ENCODE results near the gene STAG1.
"Not testable (repeated sequence)": the region's sequence is repeated elsewhere in the genome, so short reads cannot be mapped to it uniquely, and the experiment has no call there.

The STAG1 gene

DNA sequence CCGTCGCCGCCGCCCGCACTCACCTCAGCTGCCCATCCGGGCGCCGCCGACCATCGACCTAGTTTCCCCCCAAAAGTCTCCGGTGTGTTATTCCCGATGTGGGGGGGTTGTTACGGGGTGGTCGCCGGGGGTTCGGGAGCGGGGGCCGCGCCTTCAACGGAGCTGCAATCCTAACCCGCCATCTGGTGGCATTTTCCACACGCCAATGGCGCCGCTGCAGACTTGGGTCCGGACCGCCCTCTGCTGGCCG is at the start of gene STAG1:
Gene STAG1 (minus strand): TSS at position 207 of the 250 bp plus-strand sequence. CDS start 121,480 bp downstream, outside the sequence.
- DNase-seq: no peak

DNA sequence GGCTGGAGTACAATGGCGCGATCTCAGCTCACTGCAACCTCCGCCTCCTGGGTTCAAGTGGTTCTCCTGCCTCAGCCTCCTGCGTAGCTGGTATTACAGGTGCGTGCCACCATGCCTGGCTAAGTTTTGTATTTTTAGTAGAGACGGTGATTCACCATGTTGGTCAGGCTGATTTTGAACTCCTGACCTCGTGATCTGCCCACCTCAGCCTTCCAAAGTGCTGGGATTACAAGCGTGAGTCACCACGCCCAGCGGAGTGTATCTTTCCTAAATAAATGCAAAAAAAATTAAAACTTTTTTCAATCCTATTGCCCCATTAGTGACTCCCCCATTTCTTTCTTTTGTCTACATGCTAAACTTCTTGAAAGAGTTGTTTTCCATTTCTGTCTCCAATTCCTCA is 49.0 kb upstream of the STAG1 start:
- not testable (repeated sequence) for DNase-seq

DNA sequence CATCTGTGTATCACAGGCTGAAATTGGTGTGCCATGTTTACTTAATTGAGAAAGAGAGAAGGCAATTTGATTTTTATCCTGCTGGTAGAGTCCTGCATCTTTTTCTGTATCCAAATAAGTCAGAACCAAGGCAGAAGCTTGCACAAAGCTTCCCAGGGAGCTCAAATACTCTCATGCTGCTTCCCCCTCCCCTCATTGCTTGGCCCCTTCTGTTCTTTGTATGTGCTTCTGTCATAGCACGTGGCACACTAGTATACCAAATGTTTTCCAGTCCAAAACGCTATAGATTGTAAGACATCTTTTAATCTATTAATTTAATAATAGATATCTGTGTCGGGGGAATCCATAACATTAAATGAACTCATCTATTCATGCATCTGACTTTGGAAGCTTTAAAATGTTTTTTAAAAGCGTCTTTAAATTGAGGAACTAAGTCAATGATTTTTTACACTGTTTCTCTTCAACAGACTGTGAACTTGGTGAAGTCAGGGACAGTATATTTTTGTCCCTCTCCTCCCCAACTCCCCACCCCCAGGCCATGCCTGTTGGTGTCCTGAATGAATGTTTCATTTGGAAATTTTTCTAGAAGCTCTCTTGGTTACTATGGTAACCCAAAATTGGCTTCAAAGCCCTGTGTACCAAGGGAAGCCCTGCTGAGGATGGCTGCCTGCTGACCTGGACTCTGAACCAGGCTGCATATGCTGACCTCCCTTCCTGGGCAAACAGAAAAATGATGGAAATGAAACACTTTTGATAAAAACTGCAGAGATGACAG is 40.6 kb upstream of the STAG1 start:
- no peak for DNase-seq

DNA sequence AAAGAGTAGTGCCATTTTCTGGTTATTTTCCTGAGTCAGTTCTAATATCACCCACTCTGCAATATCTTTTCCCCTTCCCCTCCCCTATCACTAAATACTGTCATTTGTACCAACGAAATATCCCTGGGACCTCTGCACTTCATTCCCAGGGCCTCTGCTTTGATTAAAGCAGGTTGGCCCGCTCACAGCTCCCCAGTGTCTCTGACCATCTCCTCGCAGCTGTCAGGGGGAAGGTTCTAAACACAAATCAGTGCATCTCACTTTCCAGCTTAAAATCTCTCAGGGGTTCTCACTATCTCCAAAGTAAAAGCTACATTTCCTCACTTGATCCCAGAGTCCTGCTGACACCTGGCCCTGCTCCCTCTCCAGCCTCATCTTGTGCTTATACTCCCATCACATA is 38.6 kb upstream of the STAG1 start:
- no peak for DNase-seq

DNA sequence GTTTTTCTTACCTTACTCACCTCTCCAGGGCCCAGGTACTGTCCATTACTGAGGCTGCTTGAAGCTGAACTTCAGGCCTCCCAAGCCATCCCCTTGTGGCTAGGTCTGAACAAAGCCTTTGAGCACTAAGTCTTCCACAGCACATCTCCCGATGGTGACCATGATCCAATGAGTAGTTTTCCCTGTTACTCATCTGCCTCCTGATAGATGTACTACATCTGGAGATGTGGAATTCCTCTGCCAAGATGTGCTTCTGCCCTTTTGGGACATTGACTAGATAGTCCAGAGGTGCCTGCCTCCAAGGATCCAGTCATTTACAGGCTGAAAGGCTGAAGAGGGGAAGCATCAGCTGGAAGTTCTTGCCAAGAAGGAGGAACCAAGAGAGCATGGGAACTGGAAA is 37.8 kb upstream of the STAG1 start:
- DNase-seq: no peak

DNA sequence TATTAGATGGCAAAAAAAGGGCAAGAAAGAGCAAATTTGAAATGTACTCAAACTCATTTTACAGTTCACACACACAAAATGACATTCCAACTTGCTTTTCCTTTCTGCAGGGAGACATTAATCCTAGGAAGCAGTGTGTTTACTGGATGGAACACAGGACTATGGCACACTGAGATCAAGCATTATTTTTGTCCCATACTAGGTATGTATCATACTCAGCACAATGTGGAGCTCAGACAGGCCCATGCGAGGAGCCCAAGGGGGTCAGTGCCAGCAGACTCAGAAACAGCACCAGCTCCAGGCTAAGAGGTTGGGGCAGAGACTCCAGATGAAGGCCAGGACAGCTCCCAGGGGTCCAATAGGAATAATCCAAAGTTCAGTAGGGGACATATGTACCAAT is 36.0 kb upstream of the STAG1 start:
- no peak for DNase-seq

DNA sequence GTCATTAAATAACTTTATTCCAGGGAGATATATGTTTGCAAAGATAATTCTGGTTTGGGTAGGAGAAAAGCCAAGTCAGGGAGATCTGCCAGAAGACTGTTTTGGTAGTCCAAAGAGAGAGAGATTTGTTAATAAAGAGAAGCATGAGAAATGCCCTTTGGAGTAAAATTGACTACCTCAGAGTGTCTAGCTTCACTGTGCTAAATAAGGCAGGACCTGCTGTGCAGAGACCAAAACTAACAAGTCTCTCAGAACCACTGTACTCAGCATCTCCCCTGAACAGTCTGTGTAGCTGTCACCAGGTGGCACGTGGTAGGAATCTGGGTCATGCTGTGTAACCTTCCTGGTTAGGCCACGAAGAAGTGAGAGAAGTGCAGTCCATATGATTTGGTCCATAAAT is 35.2 kb upstream of the STAG1 start:
- peak in 1 of 2 experiments; percentile 38 for DNase-seq

DNA sequence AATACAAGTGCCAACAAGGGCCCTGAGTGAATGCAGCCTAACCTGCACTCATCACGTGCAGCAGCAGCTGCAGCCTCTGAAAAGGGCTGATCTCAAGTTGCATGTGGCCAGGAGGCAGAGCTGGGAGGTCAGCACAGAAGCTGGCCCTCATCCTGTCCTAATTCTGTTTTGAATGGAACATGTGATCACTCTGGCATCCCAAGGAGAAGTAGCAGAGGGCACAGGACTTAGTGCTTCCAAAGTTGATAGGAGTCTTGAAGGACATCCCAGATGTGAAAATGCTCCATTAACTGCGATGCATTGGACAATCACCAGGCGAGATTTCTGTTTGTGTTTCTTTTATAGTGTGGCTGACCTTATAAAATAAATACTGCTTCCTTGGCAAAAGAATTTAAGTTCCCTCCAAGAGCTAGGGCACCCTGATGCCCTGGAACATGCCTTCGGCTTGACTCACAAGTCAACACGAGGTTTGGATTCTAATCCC is 31.6 kb upstream of the STAG1 start:
- no peak for DNase-seq

DNA sequence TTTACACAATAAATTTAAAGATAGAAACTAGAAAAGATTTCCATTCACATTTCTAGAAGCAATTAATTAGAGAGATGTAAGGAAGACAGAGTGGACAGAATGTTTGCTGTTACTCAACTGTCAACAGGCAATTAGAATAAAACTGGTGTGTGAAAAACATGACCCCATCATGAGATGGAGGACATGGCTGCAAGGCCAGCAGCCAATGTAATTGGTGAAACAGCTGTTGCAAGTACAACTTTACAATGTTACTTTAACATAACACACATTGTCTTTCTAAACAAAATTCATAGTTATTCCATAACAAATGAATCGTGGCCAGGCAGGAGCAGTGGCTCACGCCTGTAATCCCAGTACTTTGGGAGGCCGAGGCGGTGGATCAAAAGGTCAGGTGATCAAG is 28.6 kb upstream of the STAG1 start:
- DNase-seq: no peak

DNA sequence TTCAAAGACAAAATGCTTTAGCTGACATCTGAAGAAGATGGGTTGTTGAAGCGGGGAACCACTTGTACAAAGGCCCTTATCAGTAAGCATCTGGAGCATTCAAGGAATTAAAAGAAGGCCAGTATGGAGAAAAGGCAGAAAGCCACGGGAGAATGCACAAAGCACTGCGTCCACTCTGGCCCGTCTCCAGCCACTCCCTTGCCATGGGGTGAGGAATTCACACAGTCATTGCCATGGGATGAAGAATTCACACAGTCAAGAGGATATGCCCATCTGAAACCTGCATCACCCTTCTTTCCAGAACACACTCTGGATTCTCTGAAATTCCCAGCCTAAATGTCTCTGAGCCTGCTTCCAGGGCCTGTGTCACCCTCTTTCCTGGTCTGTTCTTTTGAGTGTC is 26.7 kb upstream of the STAG1 start:
- DNase-seq: no peak

DNA sequence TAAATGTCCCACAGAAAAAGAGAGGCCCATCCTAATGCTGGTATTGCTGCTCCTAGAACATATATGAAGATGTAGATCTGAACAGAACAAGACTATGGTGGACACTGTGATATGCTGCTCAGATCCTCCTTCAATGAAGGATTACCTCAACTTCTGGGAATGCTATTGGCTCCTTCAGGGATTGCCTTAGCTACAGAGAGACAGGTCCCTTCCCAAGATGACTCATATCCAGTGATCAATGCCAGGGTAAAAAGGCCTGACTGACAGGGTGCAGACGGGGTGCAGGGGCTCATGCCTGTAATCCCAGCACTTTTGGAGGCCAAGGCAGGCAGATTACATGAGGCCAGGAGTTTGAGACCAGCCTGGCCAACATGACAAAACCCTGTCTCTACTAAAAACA is 20.5 kb upstream of the STAG1 start:
- DNase-seq: no peak

DNA sequence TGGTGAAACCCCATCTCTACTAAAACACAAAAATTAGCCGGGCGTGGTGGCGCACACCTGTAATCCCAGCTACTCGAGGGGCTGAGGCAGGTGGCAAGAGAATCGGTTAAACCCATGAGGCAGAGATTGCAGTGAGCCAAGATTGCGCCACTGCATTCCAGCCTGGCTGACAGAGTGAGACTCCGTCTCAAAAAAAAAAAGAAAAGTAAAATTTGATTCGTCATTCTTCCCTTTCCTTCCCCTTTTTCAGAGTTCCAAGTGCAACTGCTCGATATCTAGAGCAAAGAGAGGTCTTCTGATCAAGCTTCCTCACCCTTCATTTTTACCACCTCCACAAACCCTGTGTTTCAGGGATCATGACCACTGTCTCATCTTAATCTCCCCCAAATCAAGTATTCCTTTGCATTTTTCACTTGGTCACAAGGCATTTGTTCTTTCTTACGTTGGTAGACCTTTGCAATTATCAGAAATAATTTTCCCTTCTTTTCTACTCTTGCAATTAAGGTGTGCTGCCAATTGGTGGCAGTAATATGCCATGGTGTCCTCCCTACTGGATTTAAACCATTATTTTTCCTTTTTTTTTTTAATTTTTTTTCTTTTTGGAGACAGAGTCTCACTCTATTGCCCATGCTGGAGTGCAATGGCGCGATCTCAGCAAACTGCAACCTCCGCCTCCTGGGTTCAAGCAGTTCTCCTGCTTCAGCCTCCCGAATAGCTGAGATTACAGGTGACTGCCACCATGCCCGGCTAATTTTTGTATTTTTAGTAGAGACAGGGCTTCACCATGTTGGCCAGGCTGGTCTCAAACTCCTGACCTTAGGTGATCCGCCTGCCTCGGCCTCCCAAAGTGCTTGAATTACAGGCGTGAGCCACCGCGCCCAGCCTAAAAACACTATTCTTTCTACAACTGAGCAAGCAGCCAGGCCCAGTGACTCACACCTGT is 6.3 kb upstream of the STAG1 start:
- not testable (repeated sequence) for DNase-seq

DNA sequence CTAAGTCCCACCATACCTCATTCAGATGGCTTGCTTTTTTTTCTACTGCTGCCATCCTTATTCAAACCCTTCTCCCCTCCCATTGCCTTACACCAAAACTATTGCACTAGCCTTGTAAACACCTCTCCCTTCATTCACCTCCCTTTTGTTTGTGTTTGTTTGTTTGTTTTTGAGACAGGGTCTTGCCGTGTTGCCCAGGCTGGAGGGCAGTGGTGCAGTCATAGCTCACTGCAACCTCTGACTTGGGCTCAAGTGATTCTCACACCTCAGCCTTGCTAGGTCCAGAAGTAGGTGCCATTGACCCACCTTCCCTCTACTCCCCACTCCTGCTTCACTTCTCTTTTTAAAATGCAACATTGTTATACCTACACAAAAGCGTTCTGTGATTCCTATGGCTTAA is 3.0 kb upstream of the STAG1 start:
- DNase-seq: no peak

DNA sequence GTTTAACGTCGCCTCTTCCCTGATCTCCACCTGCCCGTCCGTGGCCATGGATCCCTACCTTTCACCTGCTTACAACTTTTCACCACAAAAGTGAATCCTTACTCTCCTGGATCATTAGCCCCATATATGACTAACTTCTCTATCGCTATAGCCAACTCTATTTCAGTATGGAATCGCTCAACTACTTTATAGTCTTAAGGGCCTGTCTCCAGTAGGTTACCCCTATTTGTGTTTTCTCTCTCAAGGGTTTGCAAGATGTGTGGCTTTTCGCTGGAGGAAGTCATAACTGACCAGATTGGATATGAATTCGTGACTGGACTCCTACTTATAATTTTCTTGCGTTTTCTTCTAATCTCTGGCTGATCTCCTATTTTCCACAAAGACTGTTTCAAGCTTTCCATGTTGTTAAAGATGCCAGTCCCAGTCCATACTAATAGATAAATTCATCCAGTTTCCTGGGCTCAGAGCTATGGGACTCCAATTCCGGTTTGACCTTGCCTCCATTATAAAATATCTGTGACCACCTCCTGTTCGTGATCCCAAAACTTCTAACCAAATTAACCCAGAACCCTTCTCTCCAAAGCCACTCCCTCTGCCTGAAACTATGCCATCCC is 1.3 kb upstream of the STAG1 start:
- no peak for DNase-seq

DNA sequence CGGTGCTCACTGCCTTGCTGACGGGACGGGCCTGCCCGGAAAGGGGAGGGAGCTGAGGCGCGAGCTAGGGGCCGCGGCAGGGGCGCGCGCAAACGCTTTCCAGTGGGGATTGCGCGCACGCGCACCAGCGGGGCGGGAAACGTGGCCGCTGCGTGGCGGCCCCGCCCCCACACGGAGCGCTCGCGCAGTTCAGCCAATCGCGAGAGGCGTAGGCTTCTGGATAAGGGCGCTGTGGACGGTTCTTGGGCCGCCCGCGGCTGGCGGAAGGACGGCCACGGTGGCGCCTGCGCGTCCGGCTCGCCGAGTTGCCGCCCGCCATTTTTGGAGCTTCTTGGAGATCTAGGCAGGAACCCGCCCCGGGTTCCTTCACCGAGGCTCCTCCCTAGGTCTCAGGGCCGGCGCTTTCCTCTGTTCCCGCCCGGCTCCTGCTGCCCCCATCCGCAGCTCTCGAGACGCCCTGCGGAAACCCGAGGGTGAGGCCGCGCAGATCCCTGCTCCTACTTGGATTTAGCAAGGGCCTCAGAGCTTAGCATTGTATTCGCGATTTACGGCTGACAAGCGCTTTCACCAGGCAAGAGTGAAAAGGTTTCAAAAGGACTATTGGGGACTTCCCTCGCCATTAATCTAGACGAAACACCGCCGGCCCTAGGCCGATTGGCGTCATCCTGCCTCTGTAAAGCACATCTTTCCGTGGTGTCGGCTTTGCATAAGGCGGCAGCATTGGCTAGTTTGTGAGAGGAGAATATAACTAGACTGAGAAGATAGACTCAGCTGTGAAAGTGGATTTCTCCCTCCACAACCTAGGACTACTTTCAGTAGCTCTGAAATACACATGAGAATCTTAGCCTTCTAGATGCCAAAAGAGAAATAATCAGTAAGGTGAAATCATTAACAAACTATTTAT is 496 bp upstream of the STAG1 start:
- peak; percentile 99 to 100 for DNase-seq

DNA sequence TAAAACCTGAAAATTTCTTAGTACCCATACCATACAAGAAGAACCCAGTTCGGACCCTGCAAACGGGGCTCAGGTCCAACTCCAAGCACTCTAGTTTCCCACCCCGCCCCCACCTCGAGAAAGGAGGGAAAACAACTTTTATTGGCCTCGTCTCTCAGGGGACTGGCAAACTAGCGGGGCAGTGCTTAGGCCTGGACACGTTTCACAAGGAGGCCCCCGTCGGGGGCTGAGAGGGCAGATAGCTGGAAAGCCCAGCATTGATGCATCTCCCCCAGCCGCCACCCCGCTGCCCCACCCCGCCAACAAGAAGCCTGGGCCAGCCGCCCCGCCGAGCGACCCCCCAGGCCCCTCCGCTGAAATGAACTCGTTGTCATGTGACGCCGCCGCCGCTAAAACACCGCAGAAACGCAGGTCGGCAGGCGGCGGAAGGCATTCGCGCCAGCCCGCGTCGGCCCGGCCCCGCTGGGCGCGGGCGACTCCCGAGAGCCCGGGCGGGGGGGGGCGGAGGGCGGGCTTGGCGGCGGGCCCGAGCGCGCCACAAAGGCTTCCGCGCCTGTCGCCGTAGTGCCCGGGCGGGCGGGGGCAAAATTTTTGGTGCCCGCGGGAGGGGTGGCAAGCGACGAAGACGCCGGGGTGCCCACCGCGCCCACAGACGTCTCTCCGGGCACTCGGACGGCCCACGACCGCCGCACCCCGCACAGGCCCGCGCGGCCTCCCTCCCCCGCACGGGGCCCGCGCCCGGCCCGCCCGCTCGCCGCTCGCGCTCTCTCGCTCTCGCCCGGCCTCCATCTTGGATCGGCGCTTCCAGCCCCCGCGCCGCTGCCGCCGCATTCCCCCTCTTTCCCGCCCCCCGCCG is 634 bp downstream of the STAG1 start:
- DNase-seq: peak; percentile 94 to 95

DNA sequence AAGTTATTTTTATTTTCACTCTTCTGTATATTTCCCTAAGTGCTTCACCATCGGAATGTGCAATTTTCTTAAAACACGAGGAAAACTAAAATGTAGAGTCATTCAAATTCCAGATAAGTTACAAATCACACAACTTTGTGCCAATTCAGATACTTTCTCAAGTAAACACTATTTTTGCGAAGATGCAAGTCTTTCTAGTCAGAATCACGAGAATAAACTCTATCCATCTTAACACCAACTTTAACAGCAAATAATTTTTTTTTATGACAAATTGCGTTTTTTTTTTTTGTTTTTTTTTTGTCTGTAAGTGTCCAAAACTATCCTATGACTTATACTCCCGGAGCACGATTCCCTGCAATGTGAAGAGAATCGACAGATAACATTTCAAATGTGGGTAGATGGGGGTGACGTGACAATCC is 1.3 kb downstream of the STAG1 start:
- no peak for DNase-seq

DNA sequence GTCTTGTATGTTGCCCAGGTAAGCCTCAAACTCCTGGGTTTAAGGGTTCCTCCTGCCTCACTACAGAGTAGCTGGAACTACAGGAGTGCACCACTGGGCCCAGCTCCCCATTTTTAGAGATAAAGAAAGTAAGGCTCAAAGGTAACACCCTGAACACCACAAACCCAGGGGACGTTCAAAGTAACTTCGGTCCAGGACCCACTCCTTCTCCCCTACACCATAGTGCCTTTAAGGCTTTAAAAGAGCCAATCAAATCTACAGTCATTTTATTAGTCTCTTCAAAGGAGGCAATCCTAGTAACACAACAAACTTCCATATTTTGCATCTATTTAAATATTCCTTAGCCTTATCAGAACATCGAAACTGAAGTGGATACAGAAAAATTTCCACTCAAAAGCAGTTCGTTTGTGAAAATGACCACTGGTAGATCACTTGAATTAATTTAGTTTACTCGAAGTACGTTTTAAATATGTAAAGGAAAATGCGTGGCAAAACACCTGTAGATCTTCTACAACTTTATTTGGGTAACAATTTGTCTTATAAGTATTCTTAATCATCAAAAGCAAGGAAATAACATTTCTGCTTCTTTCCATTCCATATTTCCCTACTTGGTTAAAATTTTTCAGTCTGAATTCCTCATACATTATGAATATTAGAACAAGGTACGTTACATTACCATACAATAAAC is 1.8 kb downstream of the STAG1 start:
- DNase-seq: peak in 1 of 2 experiments; percentile 48

DNA sequence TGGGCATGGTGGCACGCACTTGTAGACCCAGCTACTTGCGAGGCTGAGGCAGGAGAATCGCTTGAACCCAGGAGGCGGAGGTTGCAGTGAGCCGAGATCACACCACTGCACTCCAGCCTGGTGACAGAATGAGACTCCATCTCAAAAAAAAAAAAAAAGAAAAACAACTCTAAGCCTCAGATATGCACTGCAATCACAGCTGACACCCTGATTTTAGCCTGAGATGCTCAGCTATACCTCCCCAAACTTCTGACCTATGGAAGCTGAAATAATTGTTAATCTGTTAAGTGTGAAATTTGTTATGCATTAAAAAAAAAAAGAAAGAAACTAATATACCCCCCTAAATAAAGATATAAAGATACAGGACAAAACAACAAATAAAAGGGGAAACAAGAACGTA is 2.6 kb downstream of the STAG1 start:
- not testable (repeated sequence) for DNase-seq

DNA sequence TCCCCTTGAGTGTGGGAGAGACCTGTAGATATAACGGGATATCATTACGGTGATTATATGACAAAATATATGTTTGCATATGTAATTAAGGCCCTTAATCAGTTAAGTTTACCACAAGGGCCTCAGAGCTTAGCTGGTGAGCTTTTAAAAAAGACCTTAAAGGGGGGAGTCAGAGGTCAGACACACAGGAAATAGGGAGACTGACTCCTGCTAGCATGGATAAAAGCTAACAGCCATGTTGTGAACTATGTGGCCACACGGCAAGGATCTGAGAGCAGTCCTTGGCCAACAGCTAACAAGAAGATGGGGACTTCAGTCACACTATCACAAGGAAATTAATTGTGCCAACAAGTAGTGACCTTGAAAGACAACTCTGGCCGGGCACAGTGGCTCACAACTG is 3.1 kb downstream of the STAG1 start:
- DNase-seq: peak in 1 of 2 experiments; percentile 47

DNA sequence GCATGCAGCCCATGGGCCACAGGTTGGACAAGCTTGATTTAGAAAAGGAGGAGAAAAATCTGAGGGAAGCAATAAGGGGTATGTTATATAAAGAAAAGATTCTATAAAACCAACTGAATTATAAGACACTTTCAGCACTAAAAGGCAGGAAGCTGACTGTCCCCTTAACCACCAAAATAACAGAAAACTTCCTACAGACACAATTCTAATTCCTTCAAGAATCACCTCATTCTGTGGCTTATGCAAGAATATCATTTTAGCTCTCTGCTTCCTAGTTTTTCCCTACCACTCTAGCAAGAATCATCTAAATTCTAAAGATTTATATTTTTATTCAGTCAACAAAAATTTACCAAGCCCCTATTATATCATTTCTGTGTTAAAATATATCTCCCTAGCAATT is 6.3 kb downstream of the STAG1 start:
- DNase-seq: no peak
